DMS153 treated with DMSO at 0.1 percent for 48 hours (cell line): Measurements from ENCODE around the gene FUT3.
"Not testable (repeated sequence)": the region's sequence is repeated elsewhere in the genome, so short reads cannot be mapped to it uniquely, and the experiment has no call there.

Experiments
- DNase-seq: peaks from one replicate; lab custom pipeline; 2025; ENCODE audit not compliant: unreplicated experiment; lab: John Stamatoyannopoulos, UW

Gene FUT3

GRCh38 chr19:5851302-5851701, at the start of gene FUT3:
FUT3 (minus strand) TSS chr19:5851449.
- peak; percentile 24 for DNase-seq

DNA sequence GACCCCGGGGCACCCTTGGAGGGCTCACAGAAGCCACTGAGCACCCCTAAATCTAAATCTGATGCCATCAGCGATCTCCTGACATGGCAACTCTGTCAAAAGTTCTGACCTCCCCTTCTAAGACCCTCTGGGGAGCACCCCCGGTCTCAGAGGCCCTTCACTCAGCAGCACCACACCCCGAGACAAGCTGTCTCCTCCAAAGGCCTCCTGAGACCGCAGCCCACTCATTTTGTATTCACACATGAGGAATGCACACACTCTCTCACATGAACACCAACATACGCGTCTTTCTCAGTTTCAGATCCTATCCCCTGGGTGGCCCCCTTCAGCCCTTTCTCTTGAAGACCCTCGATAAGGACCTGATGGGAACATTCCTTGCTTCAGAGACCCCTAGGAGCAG, 49.7 kb upstream of the FUT3 start:
- DNase-seq = no peak

GRCh38 chr19:5899728-5900526, 48.7 kb upstream of the FUT3 start:
- no peak for DNase-seq

- DNase-seq = no peak
Observed at GRCh38 chr19:5897189-5897969, 46.1 kb upstream of the FUT3 start.

- no peak for DNase-seq
Observed at GRCh38 chr19:5896365-5897076, 45.3 kb upstream of the FUT3 start.

DNA sequence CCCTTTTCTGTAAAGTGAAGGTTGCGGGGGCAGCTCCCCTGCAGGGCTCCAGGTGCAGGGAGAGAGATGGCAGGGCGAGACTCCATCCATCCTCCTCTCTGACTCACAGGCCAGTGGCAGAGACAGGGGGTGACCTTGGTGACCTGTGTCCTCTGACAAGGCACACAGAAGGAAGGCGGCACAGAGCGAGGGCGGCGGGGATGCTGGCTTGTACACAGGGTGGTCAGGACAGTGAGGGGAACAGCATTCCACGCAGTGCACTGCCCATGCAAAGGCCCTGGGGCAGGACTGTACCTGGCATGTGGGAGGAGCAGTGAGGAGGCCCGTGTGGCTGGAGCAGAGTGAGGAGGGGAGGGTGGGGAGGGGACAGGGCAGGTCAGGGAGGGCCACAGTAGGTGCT, 44.6 kb upstream of the FUT3 start:
- DNase-seq = no peak

GRCh38 chr19:5895409-5895808, 44.2 kb upstream of the FUT3 start:
- DNase-seq = no peak

- no peak for DNase-seq
Observed at GRCh38 chr19:5894704-5895349, 43.6 kb upstream of the FUT3 start.

DNA sequence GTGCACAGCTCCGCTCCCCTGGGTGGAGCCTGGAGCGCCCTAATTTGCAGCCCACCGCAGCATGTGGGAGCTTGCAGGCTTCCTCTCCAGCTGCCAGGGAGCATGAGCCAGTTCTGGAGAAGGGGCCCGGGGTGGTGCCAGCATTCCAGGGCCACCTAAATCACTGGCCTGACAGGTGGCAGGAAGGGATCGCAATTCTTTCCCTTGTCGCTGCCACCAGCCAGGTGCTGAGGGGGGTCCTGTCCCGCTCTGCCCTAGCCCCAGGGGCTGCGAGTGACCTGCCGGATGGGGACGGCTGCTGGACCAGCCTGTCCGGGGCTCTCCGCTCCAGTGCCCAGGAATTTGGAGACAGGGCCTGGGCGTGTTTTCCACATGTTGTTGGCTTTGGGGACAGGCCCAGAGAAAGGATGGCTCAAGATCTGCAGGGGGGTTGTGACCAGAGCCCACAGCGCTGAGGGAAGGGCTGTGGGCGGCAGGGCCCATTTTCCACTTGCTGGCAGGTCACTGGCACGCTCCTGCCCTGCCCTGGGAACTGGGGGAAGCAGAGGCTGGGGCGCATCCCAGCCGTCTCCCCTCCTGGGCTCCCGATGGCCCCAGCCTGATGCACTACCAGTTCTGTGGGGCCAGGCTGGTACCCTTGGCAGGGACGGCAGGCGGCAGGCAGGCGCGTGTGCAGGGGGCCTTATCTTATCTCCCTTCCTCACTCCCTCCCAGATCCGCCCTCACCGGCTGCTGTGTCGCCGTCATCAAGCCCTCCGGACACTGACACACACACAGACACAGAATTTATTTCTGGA, 42.9 kb upstream of the FUT3 start:
- no peak for DNase-seq

- no peak for DNase-seq
Observed at GRCh38 chr19:5893296-5893903, 42.2 kb upstream of the FUT3 start.

DNA sequence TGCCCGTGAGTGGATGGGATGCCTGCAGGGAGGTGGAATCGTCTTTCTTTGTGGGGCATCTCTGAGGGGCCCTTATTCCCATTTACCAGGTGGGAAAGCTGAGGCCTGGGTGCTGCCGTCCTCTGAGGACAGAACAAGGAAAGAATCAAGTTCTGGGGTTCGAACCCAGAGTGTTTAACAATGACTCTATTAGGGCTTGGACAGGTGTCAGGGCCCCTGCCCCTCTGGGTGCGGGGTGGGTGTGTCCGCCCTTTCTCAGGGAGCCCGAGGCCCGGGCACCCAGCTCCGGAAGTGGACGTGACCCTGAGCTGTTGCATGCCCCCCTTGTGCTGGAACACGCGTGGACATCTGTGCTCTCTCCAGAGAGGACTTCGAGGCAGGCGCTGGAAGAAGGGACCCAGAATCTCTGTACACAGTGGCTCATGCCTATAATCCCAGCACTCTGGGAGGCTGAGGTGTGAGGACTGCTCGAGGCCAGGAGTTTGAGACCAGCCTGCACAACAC, 41.6 kb upstream of the FUT3 start:
- DNase-seq = no peak

GRCh38 chr19:5891938-5892771, 40.9 kb upstream of the FUT3 start:
- no peak for DNase-seq

DNA sequence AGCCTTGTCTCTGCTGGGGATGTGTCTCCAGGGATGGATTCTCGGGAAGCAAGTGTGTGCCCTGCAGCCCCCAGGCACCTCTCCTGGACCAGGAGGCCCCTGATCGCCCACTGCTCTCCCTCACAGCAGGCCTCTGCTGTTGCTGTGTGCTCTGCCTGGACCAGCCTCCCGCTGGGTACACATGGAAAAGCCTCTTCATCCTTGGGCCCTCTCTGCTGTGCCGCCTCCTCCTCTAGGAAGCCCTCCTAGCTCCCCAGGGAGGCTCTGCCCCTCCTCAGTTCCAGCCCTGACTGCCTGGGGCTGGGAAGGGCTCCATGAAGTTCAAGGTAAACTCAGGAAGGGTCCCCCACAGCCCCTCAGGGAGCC, 40.3 kb upstream of the FUT3 start:
- DNase-seq = no peak

DNA sequence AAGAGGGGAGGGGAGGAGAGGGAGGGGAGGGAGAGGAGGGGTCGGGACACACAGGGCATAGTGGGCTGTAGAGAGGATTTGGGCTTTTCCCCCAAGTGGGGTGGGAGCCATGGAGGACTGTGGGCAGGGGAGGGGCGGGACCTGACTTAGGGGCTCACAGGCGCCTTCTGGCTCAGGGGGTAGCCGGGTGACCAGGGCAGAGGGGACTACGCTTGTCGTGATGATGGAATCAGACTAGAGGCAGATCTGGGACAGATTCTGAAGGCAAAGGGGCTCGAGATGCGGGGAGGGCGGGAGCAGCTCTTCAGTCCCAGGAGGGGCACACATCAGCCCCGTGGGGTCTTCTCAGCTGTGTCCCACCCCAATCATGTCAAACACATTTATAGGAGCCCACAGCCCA, 38.9 kb upstream of the FUT3 start:
- no peak for DNase-seq

DNA sequence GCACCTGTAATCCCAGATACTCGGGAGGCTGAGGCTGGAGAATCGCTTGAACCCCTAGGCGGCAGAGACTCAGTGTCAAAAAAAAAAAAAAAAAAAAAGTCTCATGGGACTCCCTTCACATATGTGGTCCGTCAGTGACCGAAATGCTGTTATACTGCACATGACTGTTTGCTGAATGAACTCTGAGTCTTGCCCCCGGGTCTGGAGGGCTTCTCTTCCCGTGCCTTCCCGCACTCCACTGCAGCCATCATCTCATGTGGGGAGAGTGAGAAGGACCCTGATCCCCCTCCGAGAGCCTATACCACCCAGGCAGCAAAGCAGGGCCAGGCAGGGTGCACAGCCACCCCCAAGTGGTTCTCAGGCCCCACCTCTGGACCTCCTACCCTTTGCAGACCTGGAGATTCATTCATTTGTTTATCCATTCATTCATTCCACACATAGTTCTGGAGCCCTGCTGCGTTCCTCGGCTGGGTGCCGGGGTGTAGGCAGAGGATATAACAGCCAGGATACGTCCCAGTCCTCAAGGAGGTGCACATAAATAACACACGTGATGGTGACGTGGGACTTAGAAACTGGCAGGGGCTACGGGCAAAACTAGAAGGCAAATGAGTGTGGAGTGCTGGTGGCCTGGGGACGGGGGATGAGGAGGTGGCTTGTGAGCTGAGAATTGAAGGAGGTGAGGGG, 38.2 kb upstream of the FUT3 start:
- no peak for DNase-seq

GRCh38 chr19:5884065-5884811, 33.0 kb upstream of the FUT3 start:
- DNase-seq = not testable (repeated sequence)

GRCh38 chr19:5883157-5883873, 32.1 kb upstream of the FUT3 start:
- not testable (repeated sequence) for DNase-seq
